Osteoblast (primary cell): ENCODE results near the gene KDM5C. TPM values are rescaled to one million over a fixed set of nuclear protein-coding genes. Genes with fewer than 3 reads are reported as not detected.

Experiments used
- DNase-seq: peaks from one replicate; pipeline ENCODE4 v3.0.0; 2011; ENCODE audit warnings: low spot score, mixed read lengths; ENCODE audit not compliant: insufficient read length; ENCODE audit errors: missing footprints
- H2AFZ ChIP-seq: 2 replicates; pipeline ENCODE4 v1.6.0; 2011; ENCODE audit warnings: mild to moderate bottlenecking, low read length
- H3K27ac ChIP-seq: 2 replicates; pipeline ENCODE4 v1.5.1; 2011; ENCODE audit warnings: mild to moderate bottlenecking, low read depth, low read length, moderate library complexity
- H3K27me3 ChIP-seq: 2 replicates; pipeline ENCODE4 v1.6.0; 2012; ENCODE audit warnings: mild to moderate bottlenecking, control low read depth, inconsistent platforms, low read length, moderate library complexity; ENCODE audit not compliant: insufficient read depth
- H3K36me3 ChIP-seq: 2 replicates; pipeline ENCODE4 v1.5.1; 2011; ENCODE audit warnings: mild to moderate bottlenecking, low read length, control low read depth, moderate library complexity; ENCODE audit not compliant: insufficient read depth
- H3K4me1 ChIP-seq: 2 replicates; pipeline ENCODE4 v1.5.1; 2011; ENCODE audit warnings: mild to moderate bottlenecking, low read length, control low read depth, moderate library complexity; ENCODE audit not compliant: insufficient read depth
- H3K4me2 ChIP-seq: 2 replicates; pipeline ENCODE4 v1.6.0; 2011; ENCODE audit warnings: mild to moderate bottlenecking, low read length; ENCODE audit not compliant: insufficient read depth
- H3K4me3 ChIP-seq: fragments of 200-600 bp; sonication (generic); 3 replicates; pipeline ENCODE4 v1.5.1; 2012; ENCODE audit warnings: mild to moderate bottlenecking, low read length, inconsistent platforms; ENCODE audit not compliant: insufficient read depth
- H3K79me2 ChIP-seq: 2 replicates; pipeline ENCODE4 v1.6.0; 2012; ENCODE audit warnings: mild to moderate bottlenecking, low read length, control low read depth, inconsistent platforms; ENCODE audit not compliant: insufficient read depth
- H3K9me3 ChIP-seq: 2 replicates; pipeline ENCODE4 v1.5.1; 2011; ENCODE audit warnings: low read depth, low read length, control low read depth
- H4K20me1 ChIP-seq: 2 replicates; pipeline ENCODE4 v1.6.0; 2012; ENCODE audit warnings: mild to moderate bottlenecking, low read length, control low read depth; ENCODE audit not compliant: insufficient read depth
- total RNA-seq: library from RNA; depleted of rRNA; stranded (reverse); fragments of >200 nt; gene quantifications from 2 replicates; pipeline ENCODE4 v1.2.3, GENCODE V29; 2012
- TF ChIP-seq, protein P1 (sequence below): IDR thresholded peaks from 2 replicates; pipeline ENCODE4 v1.5.1; 2011; ENCODE audit warnings: mild to moderate bottlenecking, low read depth, low read length, moderate library complexity; ENCODE audit errors: extremely low read depth

Gene KDM5C
- total RNA-seq, 1 donor, result 104 TPM

- Histone ChIP-seq H3K4me2 (no peak overlapping the region), H3K27me3 (peaks cover 16% of the 10 kb centered on the region), H3K79me2 (no peaks in the 10 kb centered on the region), H3K9me3 (no peaks in the 10 kb centered on the region), H2AFZ (no peak overlapping the region), H3K27ac (no peak overlapping the region), H3K4me3 (no peak overlapping the region), H3K36me3 (peaks cover 4% of the 10 kb centered on the region), H3K4me1 (peaks cover 4% of the 10 kb centered on the region), H4K20me1 (no peaks in the 10 kb centered on the region)
- TF ChIP-seq, protein P1, sequence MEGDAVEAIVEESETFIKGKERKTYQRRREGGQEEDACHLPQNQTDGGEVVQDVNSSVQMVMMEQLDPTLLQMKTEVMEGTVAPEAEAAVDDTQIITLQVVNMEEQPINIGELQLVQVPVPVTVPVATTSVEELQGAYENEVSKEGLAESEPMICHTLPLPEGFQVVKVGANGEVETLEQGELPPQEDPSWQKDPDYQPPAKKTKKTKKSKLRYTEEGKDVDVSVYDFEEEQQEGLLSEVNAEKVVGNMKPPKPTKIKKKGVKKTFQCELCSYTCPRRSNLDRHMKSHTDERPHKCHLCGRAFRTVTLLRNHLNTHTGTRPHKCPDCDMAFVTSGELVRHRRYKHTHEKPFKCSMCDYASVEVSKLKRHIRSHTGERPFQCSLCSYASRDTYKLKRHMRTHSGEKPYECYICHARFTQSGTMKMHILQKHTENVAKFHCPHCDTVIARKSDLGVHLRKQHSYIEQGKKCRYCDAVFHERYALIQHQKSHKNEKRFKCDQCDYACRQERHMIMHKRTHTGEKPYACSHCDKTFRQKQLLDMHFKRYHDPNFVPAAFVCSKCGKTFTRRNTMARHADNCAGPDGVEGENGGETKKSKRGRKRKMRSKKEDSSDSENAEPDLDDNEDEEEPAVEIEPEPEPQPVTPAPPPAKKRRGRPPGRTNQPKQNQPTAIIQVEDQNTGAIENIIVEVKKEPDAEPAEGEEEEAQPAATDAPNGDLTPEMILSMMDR, result no peak
- DNase-seq, result no peak
Measured at GRCh38 chrX:53230116-53230515, 5.1 kb upstream of the KDM5C start.

DNA sequence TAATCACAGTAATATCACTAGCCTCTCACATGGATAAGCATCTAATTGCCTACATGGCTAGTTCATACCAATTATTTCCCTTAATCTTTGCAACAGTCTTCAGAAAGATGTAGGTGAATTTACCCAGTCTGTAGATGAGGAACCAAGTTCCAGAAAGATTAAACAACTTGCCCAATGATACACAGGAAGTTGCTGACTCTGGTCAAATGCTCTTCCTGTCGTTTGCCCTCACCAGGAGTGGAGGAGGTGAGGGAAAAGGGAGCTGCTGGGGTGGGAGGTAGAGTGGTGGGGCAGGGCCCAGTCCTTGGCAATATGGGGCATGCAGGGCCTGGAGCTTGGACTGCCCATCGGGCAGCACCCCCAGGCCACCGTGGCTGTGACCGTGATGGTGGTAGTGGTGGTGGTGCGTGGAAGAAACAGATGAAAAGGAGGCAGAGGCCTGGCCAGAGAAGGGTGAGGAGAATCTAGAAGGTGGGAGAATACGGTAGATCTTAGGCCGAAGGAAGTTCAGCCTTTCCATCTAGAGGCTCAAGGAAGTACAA lies 2.3 kb upstream of the KDM5C start:
- peaks cover 28% of the 10 kb centered on the region for H3K79me2 ChIP-seq
- H3K36me3 ChIP-seq, result peaks cover 4% of the 10 kb centered on the region
- peaks cover 15% of the 10 kb centered on the region for H3K27me3 ChIP-seq
- peaks cover 19% of the 10 kb centered on the region for H4K20me1 ChIP-seq
- H3K27ac ChIP-seq, result no peak overlapping the region
- TF ChIP-seq, protein P1, result no peak
- H3K4me2 ChIP-seq, result no peak overlapping the region
- H3K4me3 ChIP-seq, result no peak overlapping the region
- H2AFZ ChIP-seq, result no peak overlapping the region
- H3K9me3 ChIP-seq, result no peaks in the 10 kb centered on the region
- peaks cover 19% of the 10 kb centered on the region for H3K4me1 ChIP-seq
- DNase-seq, result no peak

- Histone ChIP-seq H3K79me2 (peaks cover 59% of the 10 kb centered on the region), H2AFZ (peak overlapping the region; percentile 94)
- TF ChIP-seq, protein P1, result no peak
Measured at GRCh38 chrX:53223955-53224859, 800 bp downstream of the KDM5C start.

DNA sequence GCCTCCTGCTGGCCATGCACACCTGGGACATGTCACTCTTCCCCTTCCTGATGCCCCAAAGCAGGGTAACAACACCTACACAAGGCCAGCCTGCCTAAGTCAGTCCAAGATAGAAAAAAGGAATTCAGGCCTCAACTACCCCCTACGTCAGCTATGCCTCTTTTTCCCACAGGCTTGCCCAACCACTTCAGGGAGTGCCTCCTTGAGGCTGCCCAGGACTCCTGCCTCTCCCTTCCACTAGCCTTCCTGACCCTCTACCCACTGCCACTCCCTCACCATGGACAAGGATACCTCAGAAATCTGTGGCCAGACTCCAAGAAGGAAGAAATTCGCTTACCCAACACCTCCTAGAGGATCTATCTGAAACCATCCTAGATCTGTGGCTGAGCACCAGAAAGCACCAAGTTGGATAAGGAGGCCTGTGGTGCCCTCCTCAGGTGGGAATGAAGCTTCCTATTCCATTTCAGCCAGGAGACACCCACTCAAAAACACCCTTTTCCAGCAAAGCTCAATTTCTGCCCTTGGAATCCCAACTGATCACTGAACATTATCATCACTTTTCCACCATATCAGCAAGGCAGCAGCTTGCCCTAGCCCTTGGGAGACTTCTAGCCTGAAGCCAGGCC lies 1.8 kb downstream of the KDM5C start:
- peak overlapping the region; percentile 15 for H3K27ac ChIP-seq
- no peak overlapping the region for H2AFZ ChIP-seq
- no peaks in the 10 kb centered on the region for H3K9me3 ChIP-seq
- peaks cover 6% of the 10 kb centered on the region for H3K27me3 ChIP-seq
- TF ChIP-seq, protein P1, result no peak
- H3K4me1 ChIP-seq, result peaks cover 25% of the 10 kb centered on the region
- H3K79me2 ChIP-seq, result peaks cover 68% of the 10 kb centered on the region
- H3K4me3 ChIP-seq, result peak overlapping the region; percentile 98
- peaks cover 29% of the 10 kb centered on the region for H3K36me3 ChIP-seq
- DNase-seq, result no peak
- peak overlapping the region; percentile 89 for H3K4me2 ChIP-seq
- peaks cover 56% of the 10 kb centered on the region for H4K20me1 ChIP-seq

More at GRCh38 chrX:53223955-53224859, 800 bp downstream of the KDM5C start:
- Histone ChIP-seq H3K4me1 (peaks cover 25% of the 10 kb centered on the region), H3K4me2 (peak overlapping the region; percentile 89), H3K9me3 (no peaks in the 10 kb centered on the region), H3K27ac (peak overlapping the region; percentile 95), H3K4me3 (peak overlapping the region; percentile 98), H4K20me1 (peaks cover 48% of the 10 kb centered on the region), H3K27me3 (peaks cover 6% of the 10 kb centered on the region), H3K36me3 (peaks cover 24% of the 10 kb centered on the region)
- DNase-seq, result peak; percentile 90
